Stimulated activated CD4-positive, alpha-beta T cell treated with anti-CD3 and anti-CD28 coated beads, Interleukin-1b, Interleukin-23, amount 100 ng/mL, for 24 hours (primary cell): ENCODE results near the gene LRBA.
"Not testable (repeated sequence)": the region's sequence is repeated elsewhere in the genome, so short reads cannot be mapped to it uniquely, and the experiment has no call there.

Experiments used
- DNase-seq, 4 experiments: peaks; one replicate each; pipeline ENCODE4 v3.0.0-alpha.2; 2020; ENCODE audit warnings: low read depth in 4 of 4, low spot score in 1 of 4

Gene LRBA

GRCh38 chr4:150949342-150949741, 65.7 kb downstream of the LRBA start:
- no peak for DNase-seq

- no peak for DNase-seq
These were observed 66.4 kb downstream of the LRBA start for GRCh38 chr4:150948710-150949109.

GRCh38 chr4:150948074-150948473, 67.0 kb downstream of the LRBA start:
- DNase-seq: no peak

GRCh38 chr4:150944660-150945059, 70.4 kb downstream of the LRBA start:
- no peak for DNase-seq

GRCh38 chr4:150943818-150944217, 71.3 kb downstream of the LRBA start:
- DNase-seq: no peak

- no peak for DNase-seq
These were observed 72.0 kb downstream of the LRBA start for GRCh38 chr4:150943126-150943525.

GRCh38 chr4:150942539-150942938, 72.5 kb downstream of the LRBA start:
- DNase-seq: no peak

GRCh38 chr4:150940123-150940522, 75.0 kb downstream of the LRBA start:
- no peak for DNase-seq

- no peak for DNase-seq
These were observed 75.6 kb downstream of the LRBA start for GRCh38 chr4:150939530-150939929.

- no peak for DNase-seq
These were observed 76.1 kb downstream of the LRBA start for GRCh38 chr4:150938873-150939499.

- DNase-seq: no peak
These were observed 76.7 kb downstream of the LRBA start for GRCh38 chr4:150938417-150938816.

- no peak for DNase-seq
These were observed 81.1 kb downstream of the LRBA start for GRCh38 chr4:150934022-150934421.

GRCh38 chr4:150931796-150932195, 83.3 kb downstream of the LRBA start:
- DNase-seq: no peak

GRCh38 chr4:150931005-150931404, 84.1 kb downstream of the LRBA start:
- no peak for DNase-seq

- no peak for DNase-seq
These were observed 91.1 kb downstream of the LRBA start for GRCh38 chr4:150923945-150924344.

- not testable (repeated sequence) for DNase-seq
These were observed 93.6 kb downstream of the LRBA start for GRCh38 chr4:150921486-150921885.

- DNase-seq: not testable (repeated sequence)
These were observed 96.5 kb downstream of the LRBA start for GRCh38 chr4:150918562-150918961.

- no peak for DNase-seq
These were observed 103.8 kb downstream of the LRBA start for GRCh38 chr4:150911326-150911725.

- DNase-seq: no peak
These were observed 106.0 kb downstream of the LRBA start for GRCh38 chr4:150909116-150909515.

GRCh38 chr4:150906987-150907633, 108.0 kb downstream of the LRBA start:
- no peak for DNase-seq

GRCh38 chr4:150904671-150905070, 110.4 kb downstream of the LRBA start:
- DNase-seq: no peak

- no peak for DNase-seq
These were observed 111.5 kb downstream of the LRBA start for GRCh38 chr4:150903603-150904002.

GRCh38 chr4:150896497-150896896, 118.6 kb downstream of the LRBA start:
- no peak for DNase-seq
